PC-3 (cell line): Measurements from ENCODE around the gene ESPN.

ENCODE experiments used
- CTCF ChIP-seq: fragments of 300-600 bp; sonication (generic); conservative IDR thresholded peaks from 2 replicates; pipeline ENCODE4 v1.5.1; 2017; ENCODE audit warnings: antibody characterized with exemption, low read depth, mild to moderate bottlenecking, low read length
- EZH2 ChIP-seq: fragments of 300-600 bp; sonication (generic); IDR thresholded peaks from one replicate; pipeline ENCODE4 v1.6.1; 2017; ENCODE audit warnings: antibody characterized with exemption, mild to moderate bottlenecking, low read length; ENCODE audit not compliant: unreplicated experiment

GRCh38 chr1:6427441-6428390, 3.1 kb downstream of the ESPN start:
- no peak for TF ChIP-seq CTCF
- TF ChIP-seq EZH2, result no peak
